GM18502 (cell line): ENCODE data around the gene NOS3.

Source experiments
- ATAC-seq: cut with Tn5 transposase; IDR thresholded peaks from one replicate; pipeline ENCODE4 v1.9.1; 2021; ENCODE audit warnings: mild to moderate bottlenecking; ENCODE audit not compliant: unreplicated experiment, poor library complexity

Gene NOS3

DNA sequence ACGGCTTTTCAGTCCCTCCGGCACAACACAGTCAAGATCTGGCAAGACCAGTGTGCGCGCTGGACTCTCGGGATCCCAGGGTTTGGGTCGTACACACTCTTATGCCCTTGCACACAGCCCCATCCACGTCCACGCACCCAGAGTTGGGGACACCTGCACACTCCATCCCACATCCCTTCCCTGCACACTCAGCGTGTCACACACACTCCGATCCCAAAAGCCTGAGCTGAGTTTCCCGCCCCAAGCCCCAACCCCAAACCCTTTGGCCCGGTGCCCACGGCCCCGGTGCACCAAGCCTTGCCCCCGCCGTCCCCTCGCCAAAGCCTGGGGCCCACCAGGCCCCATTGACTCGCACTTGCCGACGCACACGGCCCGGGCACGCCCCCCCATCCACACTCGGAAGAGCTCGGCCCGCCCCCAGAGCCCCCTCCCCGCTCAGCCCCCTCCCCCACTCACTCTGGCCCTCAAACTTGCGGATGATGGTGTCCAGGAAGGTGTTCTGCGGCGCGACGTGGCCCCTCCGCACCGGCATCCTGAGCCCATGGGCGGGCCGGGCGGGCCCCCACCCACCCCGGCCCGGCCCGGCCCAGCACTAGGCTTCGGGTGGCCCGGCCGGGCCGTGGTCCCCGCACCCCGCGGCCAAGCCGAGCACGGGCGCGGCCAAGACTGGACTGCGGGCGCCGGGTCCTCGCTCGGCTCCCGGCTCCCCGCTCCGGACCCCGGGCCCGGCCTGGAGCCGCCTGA lies 13.3 kb upstream of the NOS3 start:
- no peak for ATAC-seq

DNA sequence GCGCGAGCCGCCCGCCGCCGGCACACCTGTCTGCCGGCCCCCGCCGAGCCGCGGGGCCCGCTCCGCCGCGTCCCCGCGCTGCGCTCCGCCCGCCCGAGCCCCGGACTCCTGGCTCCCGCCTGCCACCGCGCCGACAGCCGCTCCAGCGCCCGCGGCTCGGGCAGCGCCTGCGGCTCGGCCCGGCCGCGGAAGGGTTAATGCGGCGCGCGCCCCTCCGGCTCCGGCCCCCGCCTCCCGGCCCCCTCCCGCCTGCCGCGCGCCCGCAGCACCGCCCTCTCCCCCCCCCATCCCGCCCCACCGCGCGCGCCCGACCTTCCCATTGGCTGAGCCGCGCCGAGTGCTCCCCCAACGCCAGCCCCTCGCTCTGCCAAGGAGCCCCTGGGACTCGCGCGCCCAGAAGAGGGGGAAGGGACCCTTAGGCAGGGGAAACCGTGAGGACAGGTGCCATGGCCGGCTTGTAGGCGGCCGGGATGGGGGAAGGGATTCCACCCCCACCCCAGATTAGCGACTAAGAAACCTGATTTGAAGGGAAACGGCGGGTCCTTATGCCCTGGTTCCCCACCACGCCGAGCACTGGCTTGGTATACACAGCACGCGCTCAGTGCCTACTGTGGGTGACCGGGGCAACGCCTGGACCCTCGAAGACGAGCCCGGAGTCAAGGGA lies 12.6 kb upstream of the NOS3 start, which contains the start of gene KCNH2:
TSS of gene KCNH2 (minus strand) at position 196 of the 664 bp plus-strand sequence. CDS start 408 bp downstream, outside the sequence.
- no peak for ATAC-seq

DNA sequence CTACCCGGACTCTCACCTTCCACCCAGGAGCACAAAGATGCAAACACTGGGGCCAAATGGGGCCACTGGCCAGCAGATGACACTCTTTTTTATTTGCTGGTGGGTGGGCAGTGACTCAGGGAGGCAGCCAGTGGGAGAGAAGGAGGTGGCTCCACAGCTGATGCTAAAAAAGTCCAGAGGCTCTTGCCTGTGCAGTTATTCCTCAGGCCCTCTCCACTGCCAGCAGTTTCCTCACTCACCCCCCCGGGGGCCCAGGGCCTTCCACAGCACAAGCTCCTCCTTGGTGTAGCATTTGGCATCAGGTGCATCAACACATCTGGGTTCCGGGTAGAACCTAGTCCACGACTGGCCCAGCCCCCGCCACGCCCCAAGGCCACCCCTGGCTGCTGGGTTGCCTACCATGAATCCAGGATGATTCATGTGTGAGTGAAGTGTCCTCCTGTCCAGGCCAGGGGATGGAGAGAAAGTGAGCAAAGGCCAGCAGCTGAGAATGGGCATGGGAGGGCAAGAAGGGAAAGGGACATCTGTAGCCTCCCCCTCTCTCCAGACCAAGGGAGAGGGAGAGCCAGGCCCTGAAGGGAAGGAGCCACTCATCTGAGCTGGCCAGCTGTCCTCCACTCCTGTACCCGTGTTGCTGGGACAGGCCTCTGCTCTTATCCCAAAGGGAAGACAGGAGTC lies 11.0 kb upstream of the NOS3 start:
- ATAC-seq = no peak

DNA sequence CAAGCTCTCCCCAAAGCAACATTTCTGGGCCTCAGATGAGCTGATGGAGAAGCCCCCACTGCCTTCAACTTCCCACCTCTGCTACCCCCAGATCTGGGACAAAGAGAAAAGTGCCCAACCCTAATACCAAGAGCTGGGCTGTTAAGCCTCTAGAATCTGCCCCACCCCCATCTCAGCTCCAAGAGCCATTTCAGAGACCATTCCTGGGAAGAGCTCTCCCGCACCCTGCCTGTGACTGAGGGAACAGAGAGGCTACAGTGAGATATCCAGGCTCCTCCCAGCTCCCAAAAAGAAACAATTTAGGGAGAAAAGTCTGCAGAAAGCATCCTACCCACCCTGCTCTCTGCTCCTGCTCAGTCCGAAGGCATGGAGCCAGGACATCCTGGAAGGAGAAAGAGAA lies 10.2 kb upstream of the NOS3 start:
- no peak for ATAC-seq

DNA sequence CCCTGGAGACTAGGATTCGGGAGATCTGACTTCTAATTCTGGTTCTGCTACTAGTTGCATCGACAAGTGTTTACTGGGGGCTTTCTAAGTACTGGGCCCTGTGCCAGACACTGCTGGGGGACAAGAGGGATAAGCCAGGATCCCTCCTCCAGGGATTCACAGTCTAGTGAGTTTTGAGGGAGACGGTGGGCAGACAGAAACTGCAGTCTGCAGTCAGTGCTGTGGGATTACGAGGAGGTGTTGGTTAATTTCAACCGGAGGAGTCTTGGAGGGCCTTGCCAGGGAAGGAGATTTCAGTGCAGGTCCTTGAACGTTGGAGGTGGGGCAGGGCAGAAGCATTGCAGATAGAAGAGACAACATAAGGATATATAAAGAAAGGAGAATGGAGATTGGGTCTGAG lies 9.2 kb upstream of the NOS3 start:
- no peak for ATAC-seq

DNA sequence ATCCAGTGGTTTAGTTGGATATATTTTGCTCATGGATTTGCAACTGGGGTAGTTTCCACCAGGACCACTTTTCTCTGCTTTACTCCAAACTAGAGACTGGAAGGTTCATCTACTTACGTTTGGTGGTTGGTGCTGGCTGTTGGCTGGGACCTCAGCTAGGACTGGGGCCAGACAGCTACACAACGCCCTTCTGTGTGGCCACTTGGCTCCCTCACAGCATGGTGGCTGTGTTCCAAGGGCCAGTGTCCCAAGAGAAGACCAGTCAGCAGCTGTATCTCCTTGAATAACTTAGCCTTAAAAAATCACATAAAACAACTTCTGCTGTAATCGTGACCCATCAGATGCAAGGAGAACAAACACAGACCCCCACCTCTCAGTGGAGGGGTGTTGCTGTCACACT lies 8.5 kb upstream of the NOS3 start:
- no peak for ATAC-seq

DNA sequence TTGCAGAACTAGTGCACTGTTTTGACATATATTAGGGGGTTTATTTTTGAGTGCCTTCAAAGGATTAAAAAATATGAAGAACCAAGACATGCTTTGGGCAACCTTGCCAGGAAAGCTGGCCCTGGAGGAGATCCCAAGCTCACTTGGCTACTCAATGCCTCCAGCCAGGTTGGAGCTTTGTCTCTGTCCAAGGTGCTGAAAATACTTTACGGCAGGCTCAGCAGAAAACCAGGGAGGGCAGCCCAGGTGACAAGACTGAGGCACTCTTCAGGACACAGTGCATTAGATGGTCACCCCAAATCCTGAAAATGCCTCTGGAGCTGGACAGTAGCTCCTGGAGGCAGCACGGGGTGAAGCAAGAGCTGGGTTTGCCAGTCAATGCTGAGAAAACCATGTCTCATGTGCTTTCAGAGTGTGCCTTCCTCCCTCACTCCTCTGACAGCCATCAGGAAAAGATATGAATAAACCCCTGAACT lies 6.9 kb upstream of the NOS3 start:
- ATAC-seq = no peak

DNA sequence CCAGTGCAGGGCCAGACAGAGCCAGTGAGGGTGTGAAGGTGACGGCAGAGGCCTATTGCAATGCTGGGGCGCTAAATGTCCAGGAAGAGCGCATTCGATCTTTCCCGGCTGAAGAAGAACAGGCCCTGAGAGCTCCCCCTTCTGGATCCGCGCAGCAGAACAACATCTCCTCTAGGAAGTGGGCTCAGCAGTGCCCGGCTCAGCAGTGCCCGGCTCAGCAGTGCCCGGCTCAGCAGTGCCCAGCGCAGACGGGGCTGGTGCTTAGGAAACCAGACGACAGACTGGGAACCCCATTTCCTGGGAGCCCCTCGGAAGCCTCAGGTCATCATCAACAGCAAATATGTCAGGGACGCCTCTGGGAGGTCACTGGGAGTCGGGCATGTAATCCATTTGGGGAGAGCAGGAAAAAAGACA lies 4.7 kb upstream of the NOS3 start:
- ATAC-seq = no peak

DNA sequence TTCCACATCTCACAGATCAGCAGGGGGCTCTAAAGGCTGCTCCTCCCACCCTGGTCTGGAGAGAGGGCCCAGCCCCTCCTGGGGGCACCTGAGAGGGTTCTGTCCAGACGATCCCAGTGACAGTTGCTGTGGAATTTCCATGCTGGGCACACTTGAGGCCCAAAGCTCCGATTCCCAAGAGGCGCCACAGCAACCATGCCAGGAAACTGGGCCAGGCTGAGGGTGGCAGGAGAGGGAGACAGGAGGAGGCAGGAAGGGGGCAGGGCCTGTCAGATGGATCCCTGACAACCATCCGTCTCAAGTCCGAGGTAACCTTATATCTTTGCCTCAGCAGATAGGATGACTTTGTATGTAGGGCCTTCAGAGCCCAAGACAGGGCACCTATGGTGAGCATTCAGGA lies 4.3 kb upstream of the NOS3 start:
- ATAC-seq = no peak

DNA sequence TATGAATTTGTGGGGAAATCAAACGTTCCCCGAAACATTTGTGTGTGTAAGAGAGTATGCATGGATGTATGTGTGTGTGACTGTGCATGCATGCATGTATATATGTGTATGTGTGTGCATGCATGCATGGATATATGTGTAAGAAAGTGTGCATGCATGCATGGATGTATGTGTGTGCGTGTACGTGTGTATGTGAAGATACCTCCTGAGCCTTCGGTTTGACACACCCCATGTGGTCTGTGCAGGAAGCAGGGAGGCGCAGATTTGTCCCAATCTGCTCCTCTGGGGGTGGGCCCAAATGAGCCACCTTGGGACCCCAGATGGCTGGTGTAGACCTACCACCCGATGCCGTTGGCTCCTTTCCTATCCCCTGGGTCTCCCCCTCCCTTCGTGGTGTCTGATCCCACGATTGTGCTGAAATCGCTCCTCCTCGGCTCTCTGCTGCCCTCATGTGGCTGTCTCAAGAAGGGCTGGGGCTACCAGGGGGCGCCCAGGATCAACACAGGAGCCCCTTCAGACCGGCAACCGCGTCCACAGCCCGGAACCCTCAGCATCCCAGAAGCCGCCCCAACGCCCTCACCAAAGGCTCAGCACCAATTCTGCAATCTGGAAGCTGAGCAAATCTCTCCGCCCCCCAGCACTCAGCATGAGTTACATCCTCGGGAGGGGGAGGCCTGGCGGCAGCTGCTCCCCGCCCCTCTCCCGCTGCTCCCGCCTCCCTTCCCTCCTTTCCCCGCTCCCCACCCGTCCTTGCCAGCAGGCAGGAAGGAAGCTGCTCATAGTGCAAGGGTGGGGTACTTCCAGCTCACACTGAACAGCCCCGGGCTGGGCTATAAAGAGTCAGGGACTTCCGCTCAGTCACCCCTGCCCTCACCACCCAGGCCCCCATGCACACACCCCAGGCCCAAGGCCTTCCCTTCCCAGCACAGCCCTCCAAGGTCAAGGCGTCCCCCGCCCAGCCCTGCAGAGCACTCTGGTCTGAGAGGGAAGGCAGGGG lies 2.3 kb upstream of the NOS3 start:
- no peak for ATAC-seq

DNA sequence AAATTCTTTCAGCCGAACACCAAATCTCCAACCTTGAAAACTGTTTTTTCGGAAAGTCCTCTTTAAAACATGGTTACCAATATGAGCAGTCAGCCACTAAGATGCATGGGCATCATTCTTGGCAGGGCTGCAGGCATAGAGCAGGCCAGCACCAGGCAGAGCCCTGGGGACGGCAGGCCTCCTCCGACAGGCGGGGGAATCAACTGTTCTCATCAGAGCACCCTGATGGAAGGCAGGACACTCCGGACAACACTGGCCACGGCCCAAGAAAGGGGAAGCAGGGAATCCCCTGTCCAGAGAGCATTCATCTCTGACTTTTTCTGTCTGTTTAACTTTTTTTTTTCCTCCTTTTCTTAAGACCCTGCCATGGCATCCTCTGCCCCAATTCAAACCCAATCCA lies 1.4 kb upstream of the NOS3 start:
- no peak for ATAC-seq

DNA sequence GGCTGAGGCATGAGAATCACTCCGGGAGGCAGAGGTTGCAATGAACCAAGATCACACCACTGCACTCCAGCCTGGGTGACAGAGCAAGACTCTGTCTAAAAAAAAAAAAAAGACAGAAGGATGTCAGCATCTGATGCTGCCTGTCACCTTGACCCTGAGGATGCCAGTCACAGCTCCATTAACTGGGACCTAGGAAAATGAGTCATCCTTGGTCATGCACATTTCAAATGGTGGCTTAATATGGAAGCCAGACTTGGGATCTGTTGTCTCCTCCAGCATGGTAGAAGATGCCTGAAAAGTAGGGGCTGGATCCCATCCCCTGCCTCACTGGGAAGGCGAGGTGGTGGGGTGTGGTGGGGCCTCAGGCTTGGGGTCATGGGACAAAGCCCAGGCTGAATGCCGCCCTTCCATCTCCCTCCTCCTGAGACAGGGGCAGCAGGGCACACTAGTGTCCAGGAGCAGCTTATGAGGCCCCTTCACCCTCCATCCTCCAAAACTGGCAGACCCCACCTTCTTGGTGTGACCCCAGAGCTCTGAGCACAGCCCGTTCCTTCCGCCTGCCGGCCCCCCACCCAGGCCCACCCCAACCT lies 1.3 kb downstream of the NOS3 start:
- ATAC-seq = no peak

DNA sequence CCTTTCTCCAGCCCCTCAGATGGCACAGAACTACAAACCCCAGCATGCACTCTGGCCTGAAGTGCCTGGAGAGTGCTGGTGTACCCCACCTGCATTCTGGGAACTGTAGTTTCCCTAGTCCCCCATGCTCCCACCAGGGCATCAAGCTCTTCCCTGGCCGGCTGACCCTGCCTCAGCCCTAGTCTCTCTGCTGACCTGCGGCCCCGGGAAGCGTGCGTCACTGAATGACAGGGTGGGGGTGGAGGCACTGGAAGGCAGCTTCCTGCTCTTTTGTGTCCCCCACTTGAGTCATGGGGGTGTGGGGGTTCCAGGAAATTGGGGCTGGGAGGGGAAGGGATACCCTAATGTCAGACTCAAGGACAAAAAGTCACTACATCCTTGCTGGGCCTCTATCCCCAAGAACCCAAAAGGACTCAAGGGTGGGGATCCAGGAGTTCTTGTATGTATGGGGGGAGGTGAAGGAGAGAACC lies 2.1 kb downstream of the NOS3 start:
- ATAC-seq = peak; percentile 50

DNA sequence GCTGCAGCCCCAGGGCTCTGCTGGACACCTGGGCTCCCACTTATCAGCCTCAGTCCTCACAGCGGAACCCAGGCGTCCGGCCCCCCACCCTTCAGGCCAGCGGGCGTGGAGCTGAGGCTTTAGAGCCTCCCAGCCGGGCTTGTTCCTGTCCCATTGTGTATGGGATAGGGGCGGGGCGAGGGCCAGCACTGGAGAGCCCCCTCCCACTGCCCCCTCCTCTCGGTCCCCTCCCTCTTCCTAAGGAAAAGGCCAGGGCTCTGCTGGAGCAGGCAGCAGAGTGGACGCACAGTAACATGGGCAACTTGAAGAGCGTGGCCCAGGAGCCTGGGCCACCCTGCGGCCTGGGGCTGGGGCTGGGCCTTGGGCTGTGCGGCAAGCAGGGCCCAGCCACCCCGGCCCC lies 2.7 kb downstream of the NOS3 start:
- no peak for ATAC-seq

DNA sequence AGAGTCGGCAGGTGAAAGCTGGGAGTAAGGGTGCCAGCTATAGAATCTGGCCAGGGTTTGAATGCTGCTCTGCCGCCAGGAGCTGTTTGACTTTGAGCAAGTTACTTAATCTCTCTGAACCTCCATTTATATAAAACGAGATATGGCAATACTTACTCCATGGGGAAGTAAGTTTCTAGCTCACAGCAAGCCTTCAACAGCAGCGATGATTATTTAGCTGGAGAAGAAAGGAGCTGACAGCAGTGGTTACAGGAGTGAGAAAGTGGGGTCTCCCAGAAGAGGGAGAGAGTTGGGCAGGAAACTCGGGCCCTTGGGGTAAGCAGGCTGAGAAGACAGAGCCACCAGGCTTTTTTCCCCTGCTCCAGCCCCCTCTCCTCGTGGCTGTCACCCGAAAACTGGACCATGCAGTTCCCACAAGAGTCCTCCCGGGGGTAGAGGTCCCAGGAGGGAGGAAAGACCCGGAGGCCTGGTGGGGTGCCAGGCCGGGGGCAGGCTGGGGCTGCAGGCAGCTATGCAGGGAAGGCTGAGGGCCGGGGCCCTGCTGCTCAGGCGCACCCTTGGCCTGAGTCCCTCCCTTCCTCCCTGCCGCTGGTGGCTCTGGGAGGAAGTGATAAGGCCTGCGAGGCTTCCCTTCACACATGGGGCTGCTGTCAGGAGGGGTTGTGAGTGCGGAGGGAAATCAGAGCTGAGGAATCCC lies 3.5 kb downstream of the NOS3 start:
- ATAC-seq = no peak

DNA sequence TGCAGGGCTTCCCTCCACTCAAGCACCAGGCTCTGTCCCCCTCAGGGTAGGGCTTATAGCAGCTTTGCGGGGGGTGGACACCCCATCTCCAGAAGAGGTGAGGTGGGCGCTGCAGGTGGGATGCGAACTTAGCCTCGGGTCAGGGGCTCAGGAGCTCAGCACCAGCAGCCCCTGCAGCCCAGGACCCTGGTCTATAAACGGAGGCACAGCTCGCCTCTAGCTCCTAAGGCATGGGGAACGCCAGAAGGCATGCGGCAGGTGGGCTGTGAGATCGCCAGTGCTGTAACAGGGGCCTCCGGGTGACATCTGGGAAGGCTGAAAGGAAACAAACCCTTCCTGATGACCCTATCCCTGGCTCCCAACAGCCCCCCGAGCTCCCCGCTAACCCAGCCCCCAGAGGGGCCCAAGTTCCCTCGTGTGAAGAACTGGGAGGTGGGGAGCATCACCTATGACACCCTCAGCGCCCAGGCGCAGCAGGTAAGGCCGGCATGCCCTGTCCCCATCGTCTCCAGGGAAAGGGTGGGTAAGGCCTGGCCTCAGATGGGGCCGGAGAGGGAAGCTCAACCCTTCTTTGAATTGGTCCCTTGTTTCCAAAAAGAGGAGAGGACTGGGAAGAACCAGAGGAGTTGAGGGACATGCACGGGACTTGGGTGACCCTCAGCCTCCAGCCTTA lies 4.2 kb downstream of the NOS3 start:
- no peak for ATAC-seq

DNA sequence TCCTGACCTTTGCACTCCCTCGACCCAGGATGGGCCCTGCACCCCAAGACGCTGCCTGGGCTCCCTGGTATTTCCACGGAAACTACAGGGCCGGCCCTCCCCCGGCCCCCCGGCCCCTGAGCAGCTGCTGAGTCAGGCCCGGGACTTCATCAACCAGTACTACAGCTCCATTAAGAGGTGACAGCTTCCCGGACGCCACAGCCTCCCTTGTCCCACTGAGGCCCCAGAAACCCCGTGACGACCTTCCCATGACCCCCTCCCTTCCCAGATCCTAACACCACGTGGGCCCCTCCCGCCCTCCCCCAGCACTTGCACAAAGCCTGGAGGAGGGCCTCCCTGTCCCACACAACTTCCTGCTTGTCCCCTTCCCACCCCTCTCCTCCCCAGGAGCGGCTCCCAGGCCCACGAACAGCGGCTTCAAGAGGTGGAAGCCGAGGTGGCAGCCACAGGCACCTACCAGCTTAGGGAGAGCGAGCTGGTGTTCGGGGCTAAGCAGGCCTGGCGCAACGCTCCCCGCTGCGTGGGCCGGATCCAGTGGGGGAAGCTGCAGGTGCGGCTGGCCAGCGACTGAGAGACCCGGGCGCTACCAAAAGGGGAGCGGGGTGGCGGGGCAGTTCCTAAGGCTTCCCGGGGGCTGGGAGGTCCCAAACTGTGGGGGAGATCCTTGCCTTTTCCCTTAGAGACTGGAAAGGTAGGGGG lies 5.7 kb downstream of the NOS3 start:
- ATAC-seq = no peak

DNA sequence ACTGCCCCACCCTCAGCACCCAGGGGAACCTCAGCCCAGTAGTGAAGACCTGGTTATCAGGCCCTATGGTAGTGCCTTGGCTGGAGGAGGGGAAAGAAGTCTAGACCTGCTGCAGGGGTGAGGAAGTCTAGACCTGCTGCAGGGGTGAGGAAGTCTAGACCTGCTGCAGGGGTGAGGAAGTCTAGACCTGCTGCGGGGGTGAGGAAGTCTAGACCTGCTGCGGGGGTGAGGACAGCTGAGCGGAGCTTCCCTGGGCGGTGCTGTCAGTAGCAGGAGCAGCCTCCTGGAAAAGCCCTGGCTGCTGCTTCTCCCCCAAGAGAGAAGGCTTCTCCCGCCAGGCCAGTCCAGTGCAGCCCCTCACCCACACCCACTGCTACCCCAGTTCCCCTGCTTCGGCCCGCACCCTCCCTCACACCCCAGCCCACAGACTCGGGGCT lies 6.3 kb downstream of the NOS3 start:
- no peak for ATAC-seq
